HCT116 (cell line): ENCODE results near the gene PCDHGA1. TPM values are rescaled to one million over a fixed set of nuclear protein-coding genes. Genes with fewer than 3 reads are reported as not detected.
A peak's percentile ranks its signal among the peaks of the same experiment; 100 is the strongest.

Experiments used
- ATAC-seq: fragments of 200-7000 bp; cut with Tn5 transposase; 2 replicates; pipeline ENCODE4 v1.9.1; 2020; ENCODE audit warnings: mild to moderate bottlenecking, moderate library complexity
- BruUV-seq: library from RNA; stranded (reverse); fragments of 400-500 nt; replicated peaks from 2 replicates; lab custom pipeline; 2021; lab: Mats Ljungman, UMichigan
- CTCF ChIA-PET: fragments of 300-600 bp; sonication (Branson Sonifier 250); formaldehyde crosslinking; loops from one replicate; lab custom pipeline; 2021; ENCODE audit warnings: antibody characterized with exemption; lab: Charles Lee
- POLR2A ChIA-PET: fragments of 300-600, 350-600 bp; sonication (Branson Sonifier 250); formaldehyde crosslinking; loops from one replicate; lab custom pipeline; 2021; ENCODE audit warnings: antibody characterized with exemption; lab: Charles Lee
- RAD21 ChIA-PET, 2 experiments: fragments of 300-600 bp; sonication (Branson Sonifier 250); formaldehyde crosslinking; loops; one replicate each; lab custom pipeline; 2023; ENCODE audit warnings: low total read pairs in 2 of 2; ENCODE audit not compliant: uncharacterized antibody in 2 of 2, unreplicated experiment in 2 of 2, low non-redundant PET in 1 of 2; lab: Charles Lee
- DNase-seq: peaks from one replicate; pipeline ENCODE4 v3.0.0-alpha.2; 2010; ENCODE audit warnings: low read depth, low spot score
- H2AFZ ChIP-seq: fragments of 200-600 bp; shearing (Covaris generic), sonication (generic); 2 replicates; pipeline ENCODE4 v1.6.1; 2017; ENCODE audit warnings: low read depth, mixed run types, mixed read lengths, antibody characterized with exemption, low read length; ENCODE audit not compliant: poor library complexity, severe bottlenecking
- H3K27ac ChIP-seq: 2 replicates; pipeline ENCODE4 v1.5.1; 2012; ENCODE audit warnings: low read depth, low read length
- H3K27me3 ChIP-seq: fragments of 200-600 bp; sonication (generic); 2 replicates; pipeline ENCODE4 v1.6.1; 2016; ENCODE audit warnings: mixed run types, low read length, mixed read lengths; ENCODE audit not compliant: insufficient read depth
- H3K36me3 ChIP-seq, 2 experiments: fragments of 200-500 bp in 1 of 2; fragments of 200-600 bp in 1 of 2; sonication (Bioruptor generic) in 1 of 2; sonication (generic) in 1 of 2; 2 replicates each; pipeline versions ENCODE4 v1.5.1 to v1.6.1; 2014 to 2016; ENCODE audit warnings: low read length in 2 of 2, inconsistent platforms in 1 of 2, mixed read lengths in 1 of 2, mixed run types in 1 of 2; ENCODE audit not compliant: insufficient read depth in 2 of 2, control insufficient read depth in 1 of 2
- H3K4me1 ChIP-seq, 2 experiments: fragments of 200-600 bp in 1 of 2; sonication (generic) in 1 of 2; 2 replicates each; pipeline versions ENCODE4 v1.5.1 to v1.6.1; 2012 to 2017; ENCODE audit warnings: low read length in 2 of 2, inconsistent platforms in 1 of 2, mild to moderate bottlenecking in 1 of 2, mixed read lengths in 1 of 2, mixed run types in 1 of 2, moderate library complexity in 1 of 2; ENCODE audit not compliant: insufficient read depth in 2 of 2, control insufficient read depth in 1 of 2
- H3K4me2 ChIP-seq: fragments of 200-600 bp; sonication (generic); 2 replicates; pipeline ENCODE4 v1.6.1; 2017; ENCODE audit warnings: mixed run types, low read length, mixed read lengths
- H3K4me3 ChIP-seq, 2 experiments: fragments of 200-600 bp in 1 of 2; sonication (generic) in 1 of 2; replicated peaks in 1 of 2; 2 replicates each; pipeline ENCODE4 v1.5.1; 2011 to 2016; ENCODE audit warnings: low read length in 2 of 2, control low read depth in 1 of 2, low read depth in 1 of 2, mild to moderate bottlenecking in 1 of 2, mixed read lengths in 1 of 2, mixed run types in 1 of 2
- H3K79me2 ChIP-seq: fragments of 200-600 bp; sonication (generic); 2 replicates; pipeline ENCODE4 v1.6.1; 2017; ENCODE audit warnings: mild to moderate bottlenecking, mixed run types, low read length, moderate library complexity, mixed read lengths; ENCODE audit not compliant: insufficient read depth
- H3K9ac ChIP-seq: fragments of 200-600 bp; sonication (generic); 2 replicates; pipeline ENCODE4 v1.6.1; 2016; ENCODE audit warnings: low read length, mixed read lengths
- H3K9me2 ChIP-seq: fragments of 200-600 bp; sonication (generic), shearing (Covaris generic); 2 replicates; pipeline ENCODE4 v1.6.1; 2017; ENCODE audit warnings: mixed run types, mild to moderate bottlenecking, moderate library complexity; ENCODE audit not compliant: insufficient read depth
- H3K9me3 ChIP-seq, 2 experiments: fragments of 200-500 bp in 1 of 2; fragments of 200-600 bp in 1 of 2; sonication (Bioruptor generic) in 1 of 2; sonication (generic) in 1 of 2; 2 replicates each; pipeline ENCODE4 v1.6.1; 2014 to 2017; ENCODE audit warnings: low read length in 2 of 2, mixed read lengths in 2 of 2, inconsistent platforms in 1 of 2, low read depth in 1 of 2, mild to moderate bottlenecking in 1 of 2, mixed run types in 1 of 2, moderate library complexity in 1 of 2; ENCODE audit not compliant: control insufficient read depth in 1 of 2, insufficient read depth in 1 of 2
- H4K20me1 ChIP-seq: fragments of 200-600 bp; sonication (generic), shearing (Covaris generic); 2 replicates; pipeline ENCODE4 v1.6.1; 2017; ENCODE audit warnings: mixed run types, mild to moderate bottlenecking, moderate library complexity; ENCODE audit not compliant: insufficient read depth
- ATF3 ChIP-seq: IDR thresholded peaks from 2 replicates; pipeline ENCODE4 v1.6.1; 2012
- CEBPB ChIP-seq: IDR thresholded peaks from 2 replicates; pipeline ENCODE4 v1.6.1; 2012; ENCODE audit warnings: low read depth
- CTCF ChIP-seq, 3 experiments: fragments of 200-600 bp in 1 of 3; sonication (generic) in 1 of 3; IDR thresholded peaks in 2 of 3; conservative IDR thresholded peaks in 1 of 3; 2 replicates each; pipeline ENCODE4 v1.5.1; 2012 to 2017; ENCODE audit warnings: low read depth in 2 of 3, low read length in 2 of 3, antibody characterized with exemption in 1 of 3, borderline replicate concordance in 1 of 3, control low read depth in 1 of 3, mild to moderate bottlenecking in 1 of 3, mixed read lengths in 1 of 3, mixed run types in 1 of 3, moderate library complexity in 1 of 3; ENCODE audit not compliant: insufficient read depth in 1 of 3
- ELF1 ChIP-seq: IDR thresholded peaks from 2 replicates; pipeline ENCODE4 v1.6.1; 2012; ENCODE audit warnings: low read depth, borderline replicate concordance
- JUND ChIP-seq: IDR thresholded peaks from 2 replicates; pipeline ENCODE4 v1.6.1; 2012
- POLR2AphosphoS5 ChIP-seq: IDR thresholded peaks from 2 replicates; pipeline ENCODE4 v1.6.1; 2011; ENCODE audit warnings: mild to moderate bottlenecking, low read depth, low read length, moderate library complexity
- RAD21 ChIP-seq: IDR thresholded peaks from 2 replicates; pipeline ENCODE4 v1.6.1; 2012; ENCODE audit warnings: low read depth, mild to moderate bottlenecking
- SIN3A ChIP-seq: IDR thresholded peaks from 2 replicates; pipeline ENCODE4 v1.6.1; 2012; ENCODE audit warnings: low read depth
- SRF ChIP-seq: IDR thresholded peaks from 2 replicates; pipeline ENCODE4 v1.6.1; 2012; ENCODE audit warnings: low read depth
- TCF7L2 ChIP-seq: IDR thresholded peaks from 2 replicates; pipeline ENCODE4 v1.7.0; 2011; ENCODE audit warnings: borderline replicate concordance, inconsistent platforms; ENCODE audit not compliant: insufficient read depth, insufficient read length; ENCODE audit errors: extremely low read depth
- intact Hi-C: fragments of 100-400 bp; cut with micrococcal nuclease; formaldehyde crosslinking; loops from 2 replicates; pipeline ENCODE4 v1.10.0; 2022
- total RNA-seq: library from RNA; stranded (reverse); gene quantifications from one replicate; pipeline ENCODE4 v1.2.1, GENCODE V29; 2021; ENCODE audit not compliant: unreplicated experiment
- TF ChIP-seq, protein P1 (sequence below): IDR thresholded peaks from 2 replicates; pipeline ENCODE4 v1.6.1; 2011; ENCODE audit warnings: mild to moderate bottlenecking, low read length, moderate library complexity; ENCODE audit not compliant: insufficient replicate concordance; ENCODE audit errors: extremely low read depth

Gene PCDHGA1
- total RNA-seq, 1 experiment from 2014 or later, result 0.05 TPM

- RAD21 ChIA-PET, result no interaction called here
Measured at GRCh38 chr5:141373673-141374317, 43.5 kb downstream of the PCDHGA1 start, which contains the start of gene PCDHGA6. PCDHGA6 (plus strand) TSS chr5:141373891; CDS start chr5:141374084, 193 bp downstream.

More at GRCh38 chr5:141373673-141374317, 43.5 kb downstream of the PCDHGA1 start, which contains the start of gene PCDHGA6:
- DNase-seq (no peak), ATAC-seq (no peak)
- H3K9ac ChIP-seq, result no peak within 1 kb of the TSS
- no peaks in the 10 kb centered on the region for H3K27me3 ChIP-seq
- no peaks in the 10 kb centered on the region for H3K4me1 ChIP-seq
- H2AFZ ChIP-seq, result no peak within 1 kb of the TSS
- H3K4me2 ChIP-seq, result no peak within 1 kb of the TSS
- H3K9me3 ChIP-seq, result peaks cover 0 to 12% of the 10 kb centered on the region in 2 experiments; a peak in 2 of 4 replicates
- TF ChIP-seq POLR2AphosphoS5 (no peak), ATF3 (no peak), ELF1 (no peak), TCF7L2 (no peak), CEBPB (no peak), JUND (no peak), CTCF (IDR thresholded peaks at IDR 0.05 in 2 of 3, conservative IDR thresholded peaks at IDR 0.05 in 1 of 3; ENCODE audit: borderline replicate concordance in 1 of 3, insufficient read depth in 1 of 3, low read depth in 2 of 3, low read length in 2 of 3) (peak; percentile 25 to 42 (median 36); a peak in 4 of 6 replicates), RAD21 (peak; percentile 51), SRF (no peak), SIN3A (no peak)
- TF ChIP-seq, protein P1, sequence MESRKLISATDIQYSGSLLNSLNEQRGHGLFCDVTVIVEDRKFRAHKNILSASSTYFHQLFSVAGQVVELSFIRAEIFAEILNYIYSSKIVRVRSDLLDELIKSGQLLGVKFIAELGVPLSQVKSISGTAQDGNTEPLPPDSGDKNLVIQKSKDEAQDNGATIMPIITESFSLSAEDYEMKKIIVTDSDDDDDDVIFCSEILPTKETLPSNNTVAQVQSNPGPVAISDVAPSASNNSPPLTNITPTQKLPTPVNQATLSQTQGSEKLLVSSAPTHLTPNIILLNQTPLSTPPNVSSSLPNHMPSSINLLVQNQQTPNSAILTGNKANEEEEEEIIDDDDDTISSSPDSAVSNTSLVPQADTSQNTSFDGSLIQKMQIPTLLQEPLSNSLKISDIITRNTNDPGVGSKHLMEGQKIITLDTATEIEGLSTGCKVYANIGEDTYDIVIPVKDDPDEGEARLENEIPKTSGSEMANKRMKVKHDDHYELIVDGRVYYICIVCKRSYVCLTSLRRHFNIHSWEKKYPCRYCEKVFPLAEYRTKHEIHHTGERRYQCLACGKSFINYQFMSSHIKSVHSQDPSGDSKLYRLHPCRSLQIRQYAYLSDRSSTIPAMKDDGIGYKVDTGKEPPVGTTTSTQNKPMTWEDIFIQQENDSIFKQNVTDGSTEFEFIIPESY, result no peak
- H3K36me3 ChIP-seq, result no peaks in the 10 kb centered on the region
- no peaks in the 10 kb centered on the region for H3K79me2 ChIP-seq
- CTCF ChIA-PET, result no interaction called here
- H3K27ac ChIP-seq, result no peak within 1 kb of the TSS
- intact Hi-C loops, result no loop called here
- H3K9me2 ChIP-seq, result no peaks in the 10 kb centered on the region
- POLR2A ChIA-PET, result no interaction called here
- no peaks in the 10 kb centered on the region for H4K20me1 ChIP-seq
- no TSS peak for BruUV-seq
- no peak within 1 kb of the TSS for H3K4me3 ChIP-seq
